Astrocyte (in vitro differentiated cells and primary cell): ENCODE results near the gene RNASE13.

Experiments
- CTCF ChIP-seq: IDR thresholded peaks from 2 replicates; pipeline ENCODE4 v1.5.1; 2011; ENCODE audit warnings: low read depth, mild to moderate bottlenecking, inconsistent platforms, low read length, moderate library complexity; ENCODE audit not compliant: insufficient read depth
- EZH2 ChIP-seq: IDR thresholded peaks from 2 replicates; pipeline ENCODE4 v1.6.1; 2012; ENCODE audit warnings: mild to moderate bottlenecking, low read length, inconsistent platforms; ENCODE audit not compliant: insufficient read depth

GRCh38 chr14:20986811-20987210, 47.8 kb downstream of the RNASE13 start:
- TF ChIP-seq CTCF (no peak), EZH2 (no peak)
